SK-N-SH (cell line): ENCODE results near the gene ARHGAP4. TPM values are rescaled to one million over a fixed set of nuclear protein-coding genes. Genes with fewer than 3 reads are reported as not detected.

ENCODE experiments used
- CTCF ChIA-PET: fragments of 300-600, 350-600 bp; formaldehyde crosslinking; extraction: SDS; loops from one replicate; lab custom pipeline; 2021; lab: Yijun Ruan, JAX
- POLR2A ChIA-PET: fragments of 350-600 bp; sonication (Branson Sonifier 250); formaldehyde crosslinking; extraction: SDS; loops from one replicate; lab custom pipeline; 2020; ENCODE audit warnings: antibody characterized with exemption, inconsistent platforms; lab: Yijun Ruan, JAX
- DNase-seq: peaks from one replicate; pipeline ENCODE4 v3.0.0; 2012
- H2AFZ ChIP-seq: fragments of 200-600 bp; sonication (generic); 2 replicates; pipeline ENCODE4 v1.8.1; 2016; ENCODE audit warnings: antibody characterized with exemption, mild to moderate bottlenecking, low read depth
- H3F3A ChIP-seq: fragments of 200-600 bp; sonication (generic); replicated peaks from 2 replicates; pipeline ENCODE3; 2016; ENCODE audit warnings: antibody characterized with exemption, mild to moderate bottlenecking; ENCODE audit not compliant: insufficient read depth
- H3K27ac ChIP-seq, 2 experiments: fragments of 200-500 bp in 1 of 2; fragments of 200-600 bp in 1 of 2; sonication (Bioruptor generic) in 1 of 2; sonication (generic), shearing (Covaris generic) in 1 of 2; 2 replicates each; pipeline versions ENCODE4 v1.5.1 to v1.6.1; 2014 to 2016; ENCODE audit warnings: low read depth in 2 of 2, inconsistent platforms in 1 of 2, low read length in 1 of 2, mild to moderate bottlenecking in 1 of 2, mixed read lengths in 1 of 2
- H3K27me3 ChIP-seq: fragments of 200-600 bp; sonication (generic), shearing (Covaris generic); 2 replicates; pipeline ENCODE4 v1.6.1; 2016; ENCODE audit warnings: mixed run types; ENCODE audit not compliant: insufficient read depth
- H3K36me3 ChIP-seq, 2 experiments: fragments of 200-500 bp in 1 of 2; fragments of 200-600 bp in 1 of 2; sonication (Bioruptor generic) in 1 of 2; sonication (generic) in 1 of 2; replicated peaks in 1 of 2; 2 replicates each; pipeline versions ENCODE3 to v1.5.1; 2014 to 2016; ENCODE audit warnings: low read length in 1 of 2, mild to moderate bottlenecking in 1 of 2; ENCODE audit not compliant: insufficient read depth in 2 of 2, control insufficient read depth in 1 of 2
- H3K4me1 ChIP-seq, 2 experiments: fragments of 200-500 bp in 1 of 2; fragments of 200-600 bp in 1 of 2; sonication (Bioruptor generic) in 1 of 2; sonication (generic), shearing (Covaris generic) in 1 of 2; 2 replicates each; pipeline versions ENCODE4 v1.5.1 to v1.6.1; 2014 to 2016; ENCODE audit warnings: low read depth in 1 of 2, low read length in 1 of 2, mixed run types in 1 of 2; ENCODE audit not compliant: insufficient read depth in 2 of 2, control insufficient read depth in 1 of 2
- H3K4me2 ChIP-seq: fragments of 200-600 bp; sonication (generic), shearing (Covaris generic); 2 replicates; pipeline ENCODE4 v1.6.1; 2017; ENCODE audit warnings: mixed run types
- H3K4me3 ChIP-seq, 2 experiments: fragments of 200-500 bp in 1 of 2; fragments of 200-600 bp in 1 of 2; sonication (Bioruptor generic) in 1 of 2; sonication (generic), shearing (Covaris generic) in 1 of 2; 2 replicates each; pipeline versions ENCODE4 v1.5.1 to v1.8.1; 2014 to 2016; ENCODE audit warnings: low read depth in 2 of 2, inconsistent platforms in 1 of 2, low read length in 1 of 2, mild to moderate bottlenecking in 1 of 2, mixed read lengths in 1 of 2, moderate library complexity in 1 of 2
- H3K79me2 ChIP-seq: fragments of 200-600 bp; sonication (generic); 2 replicates; pipeline ENCODE4 v1.8.1; 2017; ENCODE audit warnings: mild to moderate bottlenecking; ENCODE audit not compliant: insufficient read depth
- H3K9ac ChIP-seq: fragments of 200-600 bp; sonication (generic); 2 replicates; pipeline ENCODE4 v1.6.1; 2017; ENCODE audit warnings: mixed run types
- H3K9me2 ChIP-seq: fragments of 200-600 bp; sonication (generic); 2 replicates; pipeline ENCODE4 v1.6.1; 2017; ENCODE audit warnings: mixed run types
- H3K9me3 ChIP-seq: fragments of 200-600 bp; sonication (generic); 2 replicates; pipeline ENCODE4 v1.6.1; 2017; ENCODE audit warnings: mixed run types, mild to moderate bottlenecking, moderate library complexity
- H4K20me1 ChIP-seq: fragments of 200-600 bp; sonication (generic); 2 replicates; pipeline ENCODE4 v1.6.1; 2017; ENCODE audit warnings: mild to moderate bottlenecking, mixed run types; ENCODE audit not compliant: insufficient read depth
- CHD2 ChIP-seq: fragments of 150-350 bp; IDR thresholded peaks from 2 replicates; pipeline ENCODE4 v1.6.1; 2018; ENCODE audit warnings: low read length; ENCODE audit not compliant: partially characterized antibody
- FOSL2 ChIP-seq: IDR thresholded peaks from 2 replicates; pipeline ENCODE4 v1.4.0; 2012; ENCODE audit warnings: low read depth, mild to moderate bottlenecking, moderate library complexity, borderline replicate concordance
- JUND ChIP-seq: IDR thresholded peaks from 2 replicates; pipeline ENCODE4 v1.4.0; 2012
- MAX ChIP-seq: IDR thresholded peaks from 2 replicates; pipeline ENCODE4 v1.4.0; 2012; ENCODE audit warnings: low read depth
- MXI1 ChIP-seq: IDR thresholded peaks from 2 replicates; pipeline ENCODE4 v1.6.1; 2012; ENCODE audit warnings: mild to moderate bottlenecking, low read depth, low read length, improper control_type of control experiment
- NFIC ChIP-seq: IDR thresholded peaks from 2 replicates; pipeline ENCODE4 v1.4.0; 2012; ENCODE audit warnings: borderline replicate concordance
- RFX5 ChIP-seq: IDR thresholded peaks from 2 replicates; pipeline ENCODE4 v1.6.1; 2012; ENCODE audit warnings: mild to moderate bottlenecking, improper control_type of control experiment, low read length
- SIN3A ChIP-seq: IDR thresholded peaks from 2 replicates; pipeline ENCODE4 v1.6.1; 2012; ENCODE audit warnings: low read depth, mild to moderate bottlenecking, low read length, moderate library complexity, borderline replicate concordance
- SMC3 ChIP-seq: IDR thresholded peaks from 2 replicates; pipeline ENCODE4 v1.6.1; 2012; ENCODE audit warnings: low read depth, low read length, improper control_type of control experiment
- TAF1 ChIP-seq: IDR thresholded peaks from 2 replicates; pipeline ENCODE4 v1.6.1; 2012; ENCODE audit warnings: low read depth, mild to moderate bottlenecking, low read length, moderate library complexity, borderline replicate concordance
- USF2 ChIP-seq: fragments of 150-350 bp; IDR thresholded peaks from 2 replicates; pipeline ENCODE4 v1.6.1; 2017; ENCODE audit warnings: antibody characterized with exemption, low read length, low read depth, borderline replicate concordance
- YY1 ChIP-seq: IDR thresholded peaks from 2 replicates; pipeline ENCODE4 v1.4.0; 2012; ENCODE audit warnings: low read depth, mild to moderate bottlenecking
- whole genome bisulfite sequencing: methylation state at CpG from one replicate; pipeline ENCODE4 v1.1.6; 2017; ENCODE audit warnings: low lambda C conversion rate; 5-methylcytosine and 5-hydroxymethylcytosine counted together
- polyA plus RNA-seq, 3 experiments: library from polyadenylated mRNA; depleted of rRNA; stranded (reverse); fragments of >200 nt; gene quantifications; 2 replicates each; pipeline ENCODE4 v1.2.3, GENCODE V29; 2012
- TF ChIP-seq, protein P1 (sequence below): IDR thresholded peaks from 2 replicates; pipeline ENCODE4 v1.6.1; 2012; ENCODE audit warnings: mild to moderate bottlenecking, low read depth, low read length, moderate library complexity
- TF ChIP-seq, protein P2 (sequence below): IDR thresholded peaks from 2 replicates; pipeline ENCODE4; 2012

Gene ARHGAP4
- polyA plus RNA-seq, 1 of the 3 experiments (the other 2 are of a cell fraction) = 1.6 TPM

GRCh38 chrX:153883163-153883843 lies 42.8 kb downstream of the ARHGAP4 start:
- H3K9me3 ChIP-seq = no peaks in the 10 kb centered on the region
- H3K4me1 ChIP-seq = peaks cover 0 to 46% of the 10 kb centered on the region in 2 experiments; a peak in 1 of 4 replicates
- H3K79me2 ChIP-seq = no peaks in the 10 kb centered on the region
- no peak overlapping the region; a peak in 1 of 4 replicates for H3K27ac ChIP-seq
- H3F3A ChIP-seq = no peaks in the 10 kb centered on the region
- no peak for DNase-seq
- H4K20me1 ChIP-seq = no peaks in the 10 kb centered on the region
- no peaks in the 10 kb centered on the region for H3K9me2 ChIP-seq
- peaks cover 49% of the 10 kb centered on the region for H3K27me3 ChIP-seq
- no peak overlapping the region for H2AFZ ChIP-seq
- H3K9ac ChIP-seq = no peak overlapping the region
- WGBS = 57% methylated on average over 11 of the region's 13 CpGs
- ChIA-PET POLR2A (no interaction called here), CTCF (interaction anchor here (0.9 to 1.4 kb wide), 4 partner anchors 25 to 105 kb away, joined by 3 to 4 read pairs (median 4); no protein-coding TSS in a partner anchor)
- no peak overlapping the region for H3K4me3 ChIP-seq
- no peaks in the 10 kb centered on the region for H3K36me3 ChIP-seq
- TF ChIP-seq TAF1 (no peak), JUND (no peak), SIN3A (no peak), USF2 (no peak), RFX5 (no peak), YY1 (no peak), SMC3 (no peak), NFIC (no peak)
- TF ChIP-seq, protein P1, sequence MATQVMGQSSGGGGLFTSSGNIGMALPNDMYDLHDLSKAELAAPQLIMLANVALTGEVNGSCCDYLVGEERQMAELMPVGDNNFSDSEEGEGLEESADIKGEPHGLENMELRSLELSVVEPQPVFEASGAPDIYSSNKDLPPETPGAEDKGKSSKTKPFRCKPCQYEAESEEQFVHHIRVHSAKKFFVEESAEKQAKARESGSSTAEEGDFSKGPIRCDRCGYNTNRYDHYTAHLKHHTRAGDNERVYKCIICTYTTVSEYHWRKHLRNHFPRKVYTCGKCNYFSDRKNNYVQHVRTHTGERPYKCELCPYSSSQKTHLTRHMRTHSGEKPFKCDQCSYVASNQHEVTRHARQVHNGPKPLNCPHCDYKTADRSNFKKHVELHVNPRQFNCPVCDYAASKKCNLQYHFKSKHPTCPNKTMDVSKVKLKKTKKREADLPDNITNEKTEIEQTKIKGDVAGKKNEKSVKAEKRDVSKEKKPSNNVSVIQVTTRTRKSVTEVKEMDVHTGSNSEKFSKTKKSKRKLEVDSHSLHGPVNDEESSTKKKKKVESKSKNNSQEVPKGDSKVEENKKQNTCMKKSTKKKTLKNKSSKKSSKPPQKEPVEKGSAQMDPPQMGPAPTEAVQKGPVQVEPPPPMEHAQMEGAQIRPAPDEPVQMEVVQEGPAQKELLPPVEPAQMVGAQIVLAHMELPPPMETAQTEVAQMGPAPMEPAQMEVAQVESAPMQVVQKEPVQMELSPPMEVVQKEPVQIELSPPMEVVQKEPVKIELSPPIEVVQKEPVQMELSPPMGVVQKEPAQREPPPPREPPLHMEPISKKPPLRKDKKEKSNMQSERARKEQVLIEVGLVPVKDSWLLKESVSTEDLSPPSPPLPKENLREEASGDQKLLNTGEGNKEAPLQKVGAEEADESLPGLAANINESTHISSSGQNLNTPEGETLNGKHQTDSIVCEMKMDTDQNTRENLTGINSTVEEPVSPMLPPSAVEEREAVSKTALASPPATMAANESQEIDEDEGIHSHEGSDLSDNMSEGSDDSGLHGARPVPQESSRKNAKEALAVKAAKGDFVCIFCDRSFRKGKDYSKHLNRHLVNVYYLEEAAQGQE = no peak
- H3K4me2 ChIP-seq = no peak overlapping the region

DNA sequence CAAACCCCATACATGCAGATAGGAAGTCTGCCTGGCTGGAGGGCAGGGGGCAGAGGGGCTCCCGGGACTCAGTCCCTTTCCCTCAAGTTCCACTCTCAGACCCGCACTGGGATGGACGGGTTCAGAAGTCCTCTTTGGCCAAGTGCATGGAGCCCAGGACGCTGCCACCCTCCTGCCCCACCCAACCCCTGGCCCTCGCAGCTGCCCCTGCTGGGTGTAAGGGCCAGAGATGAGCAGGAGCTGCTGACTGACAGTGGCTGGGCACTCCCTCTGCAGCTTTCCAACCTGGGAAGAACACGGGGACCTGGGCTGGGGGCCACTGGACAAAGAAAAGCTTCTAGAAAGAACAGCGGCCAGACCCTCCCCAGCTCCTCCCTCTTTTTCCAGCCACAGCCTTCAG lies 43.5 kb downstream of the ARHGAP4 start:
- TF ChIP-seq, protein P2, sequence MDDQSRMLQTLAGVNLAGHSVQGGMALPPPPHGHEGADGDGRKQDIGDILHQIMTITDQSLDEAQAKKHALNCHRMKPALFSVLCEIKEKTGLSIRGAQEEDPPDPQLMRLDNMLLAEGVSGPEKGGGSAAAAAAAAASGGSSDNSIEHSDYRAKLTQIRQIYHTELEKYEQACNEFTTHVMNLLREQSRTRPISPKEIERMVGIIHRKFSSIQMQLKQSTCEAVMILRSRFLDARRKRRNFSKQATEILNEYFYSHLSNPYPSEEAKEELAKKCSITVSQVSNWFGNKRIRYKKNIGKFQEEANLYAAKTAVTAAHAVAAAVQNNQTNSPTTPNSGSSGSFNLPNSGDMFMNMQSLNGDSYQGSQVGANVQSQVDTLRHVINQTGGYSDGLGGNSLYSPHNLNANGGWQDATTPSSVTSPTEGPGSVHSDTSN = no peak
- TF ChIP-seq MAX = no peak
- TF ChIP-seq FOSL2 = no peak
- no peak for TF ChIP-seq CHD2
- TF ChIP-seq MXI1 = no peak
- no peak for TF ChIP-seq USF2
- no peak for TF ChIP-seq YY1
- Histone ChIP-seq H3K4me3 (no peak overlapping the region), H3K9me3 (no peaks in the 10 kb centered on the region), H3K4me2 (no peak overlapping the region), H3K36me3 (no peaks in the 10 kb centered on the region), H3K9ac (no peak overlapping the region), H3K4me1 (peaks cover 0 to 54% of the 10 kb centered on the region in 2 experiments; a peak in 1 of 4 replicates), H4K20me1 (no peaks in the 10 kb centered on the region), H3K27ac (no peak overlapping the region), H3K9me2 (no peaks in the 10 kb centered on the region), H2AFZ (no peak overlapping the region), H3K27me3 (peaks cover 45% of the 10 kb centered on the region), H3K79me2 (no peaks in the 10 kb centered on the region), H3F3A (no peaks in the 10 kb centered on the region)
- DNase-seq = no peak
- WGBS = 54% methylated on average over 3 of the region's 7 CpGs
- CTCF ChIA-PET = interaction anchor here (0.9 to 1.0 kb wide), 2 partner anchors 40 to 104 kb away, joined by 4 read pairs; no protein-coding TSS in a partner anchor
- POLR2A ChIA-PET = no interaction called here
